Measurements from ENCODE around the gene RBM33. TPM values are rescaled to one million over a fixed set of nuclear protein-coding genes. Genes with fewer than 3 reads are reported as not detected.

RBM33 gene
- total RNA-seq, 1 donor from 2014 or later, result 79.8 TPM

DNA sequence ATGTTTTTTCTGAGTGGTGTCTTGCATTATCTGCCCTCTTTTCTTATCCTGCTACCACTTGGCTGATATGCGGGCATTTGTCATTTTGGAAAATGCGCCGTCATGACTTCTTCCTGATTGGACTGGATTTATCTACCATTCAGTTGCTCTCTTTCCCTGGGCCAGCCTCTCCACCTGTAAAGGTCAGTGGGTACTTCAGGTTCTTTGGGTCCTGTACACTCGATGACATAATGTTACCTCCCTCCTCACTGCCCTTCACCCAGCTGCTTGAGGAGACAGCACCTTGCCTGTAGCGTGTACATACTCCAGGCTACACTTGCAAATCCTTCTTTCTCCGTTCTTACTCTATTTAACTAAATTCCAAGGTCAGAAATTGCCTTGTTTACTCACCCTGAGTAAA is 83.7 kb downstream of the RBM33 start:
- H3K9me3 Mint-ChIP-seq, result no peaks in the 10 kb centered on the region
- no peak for DNase-seq (ENCODE audit: low spot score)
- H3K4me1 Mint-ChIP-seq (ENCODE audit: low read depth), result peaks cover 18% of the 10 kb centered on the region
- H3K27ac Mint-ChIP-seq, result no peak overlapping the region
- intact Hi-C loops (cut with micrococcal nuclease), result no loop called here
- no peak overlapping the region for H3K4me3 Mint-ChIP-seq (ENCODE audit: low read depth)
- H3K27me3 Mint-ChIP-seq (ENCODE audit: low read depth), result no peaks in the 10 kb centered on the region
- peaks cover 48% of the 10 kb centered on the region for H3K36me3 Mint-ChIP-seq (ENCODE audit: low read depth)

DNA sequence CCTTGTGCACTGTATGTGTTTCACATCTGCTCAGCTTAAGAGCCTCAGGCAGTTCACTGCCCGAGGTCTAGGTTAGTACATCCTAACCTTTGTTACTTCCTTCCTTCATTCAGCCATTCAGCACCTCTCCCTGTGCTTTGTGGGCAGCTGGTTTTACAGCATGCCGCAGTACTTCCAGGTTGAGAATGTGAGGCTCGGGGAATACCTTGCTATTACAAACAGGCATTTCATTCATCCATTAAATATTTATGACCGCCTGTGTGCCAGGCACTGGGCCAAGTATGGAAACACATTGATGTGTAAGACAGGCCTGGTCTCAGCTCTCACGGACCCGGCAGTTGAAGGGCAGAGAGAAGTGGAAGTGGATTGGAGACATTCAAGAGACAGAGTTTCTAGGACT is 85.4 kb downstream of the RBM33 start:
- Mint-ChIP-seq H3K4me3 (ENCODE audit: low read depth) (no peak overlapping the region), H3K4me1 (ENCODE audit: low read depth) (peaks cover 30% of the 10 kb centered on the region), H3K9me3 (no peaks in the 10 kb centered on the region), H3K27me3 (ENCODE audit: low read depth) (no peaks in the 10 kb centered on the region), H3K27ac (no peak overlapping the region), H3K36me3 (ENCODE audit: low read depth) (peaks cover 54% of the 10 kb centered on the region)
- DNase-seq (ENCODE audit: low spot score), result no peak
- intact Hi-C loops (cut with micrococcal nuclease), result loop anchor here (5.0 to 10.0 kb wide), 3 partner anchors 88 to 435 kb away; partner anchors contain the start of genes INSIG1 and RBM33

- no peak overlapping the region for H3K4me3 Mint-ChIP-seq (ENCODE audit: low read depth)
- peaks cover 65% of the 10 kb centered on the region for H3K36me3 Mint-ChIP-seq (ENCODE audit: low read depth)
- no peaks in the 10 kb centered on the region for H3K27me3 Mint-ChIP-seq (ENCODE audit: low read depth)
- no peak overlapping the region for H3K27ac Mint-ChIP-seq
- DNase-seq (ENCODE audit: low spot score), result no peak
- no peaks in the 10 kb centered on the region for H3K9me3 Mint-ChIP-seq
- intact Hi-C loops (cut with micrococcal nuclease), result loop anchor here (5.0 to 10.0 kb wide), 3 partner anchors 89 to 437 kb away; partner anchors contain the start of genes INSIG1 and RBM33
- H3K4me1 Mint-ChIP-seq (ENCODE audit: low read depth), result peaks cover 42% of the 10 kb centered on the region
Observed at GRCh38 chr7:155731380-155731779, 86.9 kb downstream of the RBM33 start.

DNA sequence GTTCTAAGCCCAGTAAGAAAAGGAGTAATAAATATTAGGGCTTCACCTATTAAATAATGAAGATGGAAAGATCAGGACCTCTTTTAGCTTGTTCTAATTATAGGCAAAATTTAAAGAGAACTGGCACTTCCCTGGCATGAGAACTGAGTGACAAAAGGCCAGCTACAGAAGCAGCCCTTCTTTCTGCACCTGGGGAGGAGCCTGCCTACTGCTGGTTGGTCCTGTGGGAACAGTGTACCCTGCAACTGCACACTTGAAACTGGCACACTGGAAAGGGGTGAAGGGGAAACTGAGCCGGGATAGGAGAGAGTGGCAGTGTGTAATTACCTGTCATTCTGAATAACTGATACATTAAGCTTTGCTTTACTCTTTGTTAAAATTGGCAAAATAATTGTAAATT is 87.4 kb downstream of the RBM33 start:
- H3K4me3 Mint-ChIP-seq (ENCODE audit: low read depth), result no peak overlapping the region
- peaks cover 66% of the 10 kb centered on the region for H3K36me3 Mint-ChIP-seq (ENCODE audit: low read depth)
- intact Hi-C loops (cut with micrococcal nuclease), result loop anchor here (5.0 to 10.0 kb wide), 3 partner anchors 90 to 437 kb away; partner anchors contain the start of genes INSIG1 and RBM33
- H3K4me1 Mint-ChIP-seq (ENCODE audit: low read depth), result peaks cover 42% of the 10 kb centered on the region
- no peak for DNase-seq (ENCODE audit: low spot score)
- H3K9me3 Mint-ChIP-seq, result no peaks in the 10 kb centered on the region
- H3K27me3 Mint-ChIP-seq (ENCODE audit: low read depth), result no peaks in the 10 kb centered on the region
- H3K27ac Mint-ChIP-seq, result no peak overlapping the region

DNA sequence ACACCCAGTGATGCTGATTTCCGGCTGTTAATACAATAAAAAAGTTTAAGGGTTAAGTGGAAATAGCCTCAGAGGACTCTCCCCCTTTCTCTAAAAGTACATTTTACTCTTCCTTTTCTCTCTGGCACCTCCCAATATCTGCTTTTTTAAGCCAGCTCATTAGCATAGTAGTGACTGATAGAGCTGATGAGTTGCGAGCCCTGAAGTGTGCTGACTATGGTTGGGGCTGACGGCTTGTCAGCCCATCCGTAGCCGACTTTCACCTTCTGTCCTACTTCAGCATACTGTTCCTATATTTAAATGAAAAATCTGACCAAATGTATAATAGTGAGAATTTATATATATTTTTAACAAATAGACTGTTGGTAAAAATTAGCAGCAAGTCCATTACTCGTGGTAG is 87.8 kb downstream of the RBM33 start:
- peaks cover 66% of the 10 kb centered on the region for H3K36me3 Mint-ChIP-seq (ENCODE audit: low read depth)
- intact Hi-C loops (cut with micrococcal nuclease), result loop anchor here (5.0 to 10.0 kb wide), 3 partner anchors 90 to 437 kb away; partner anchors contain the start of genes INSIG1 and RBM33
- peak overlapping the region; percentile 62 for H3K27ac Mint-ChIP-seq

GRCh38 chr7:155733582-155734444 is 89.4 kb downstream of the RBM33 start:
- Mint-ChIP-seq H3K4me3 (ENCODE audit: low read depth) (peak overlapping the region; percentile 3), H3K9me3 (no peaks in the 10 kb centered on the region), H3K27me3 (ENCODE audit: low read depth) (no peaks in the 10 kb centered on the region), H3K36me3 (ENCODE audit: low read depth) (peaks cover 73% of the 10 kb centered on the region), H3K4me1 (ENCODE audit: low read depth) (peaks cover 55% of the 10 kb centered on the region), H3K27ac (peak overlapping the region; percentile 72)
- DNase-seq (ENCODE audit: low spot score), result no peak
- intact Hi-C loops (cut with micrococcal nuclease), result loop anchor here (1.0 to 10.0 kb wide), 5 partner anchors 12 to 439 kb away; partner anchors contain the start of genes INSIG1 and RBM33

More for the DNA sequence above, 87.8 kb downstream of the RBM33 start:
- DNase-seq (ENCODE audit: low spot score), result no peak
- no peaks in the 10 kb centered on the region for H3K9me3 Mint-ChIP-seq
- peaks cover 45% of the 10 kb centered on the region for H3K4me1 Mint-ChIP-seq (ENCODE audit: low read depth)
- no peaks in the 10 kb centered on the region for H3K27me3 Mint-ChIP-seq (ENCODE audit: low read depth)
- no peak overlapping the region for H3K4me3 Mint-ChIP-seq (ENCODE audit: low read depth)

DNA sequence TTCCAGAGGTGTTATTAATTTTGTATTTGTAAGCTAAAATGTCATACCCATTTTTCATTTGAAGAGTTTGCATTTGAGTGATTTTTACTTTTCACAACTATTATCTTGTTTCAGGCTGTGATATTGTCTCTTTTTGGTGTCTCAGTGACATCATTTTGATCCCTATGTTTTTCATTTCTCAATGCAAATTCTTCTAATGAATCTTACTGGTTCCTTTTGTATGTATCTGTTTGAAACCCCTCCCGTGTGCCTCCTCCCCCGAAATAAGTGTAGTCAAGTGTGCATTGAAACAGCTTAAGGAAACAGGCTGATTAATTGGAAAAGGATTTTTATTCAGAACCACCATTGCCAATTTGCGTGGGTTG is 90.0 kb downstream of the RBM33 start:
- H3K4me3 Mint-ChIP-seq (ENCODE audit: low read depth), result no peak overlapping the region
- intact Hi-C loops (cut with micrococcal nuclease), result loop anchor here (1.0 to 10.0 kb wide), 5 partner anchors 12 to 440 kb away; partner anchors contain the start of genes INSIG1 and RBM33

GRCh38 chr7:155735442-155736115 is 91.1 kb downstream of the RBM33 start:
- intact Hi-C loops (cut with micrococcal nuclease), result loop anchor here (10.0 kb wide), 2 partner anchors 261 to 441 kb away; partner anchors contain the start of gene INSIG1
- Mint-ChIP-seq H3K27me3 (ENCODE audit: low read depth) (no peaks in the 10 kb centered on the region), H3K4me3 (ENCODE audit: low read depth) (no peak overlapping the region), H3K4me1 (ENCODE audit: low read depth) (peaks cover 66% of the 10 kb centered on the region), H3K36me3 (ENCODE audit: low read depth) (peaks cover 81% of the 10 kb centered on the region), H3K9me3 (no peaks in the 10 kb centered on the region), H3K27ac (peak overlapping the region; percentile 72)
- no peak for DNase-seq (ENCODE audit: low spot score)

More for the DNA sequence above, 90.0 kb downstream of the RBM33 start:
- peaks cover 56% of the 10 kb centered on the region for H3K4me1 Mint-ChIP-seq (ENCODE audit: low read depth)
- H3K27me3 Mint-ChIP-seq (ENCODE audit: low read depth), result no peaks in the 10 kb centered on the region
- peak overlapping the region; percentile 72 for H3K27ac Mint-ChIP-seq
- H3K9me3 Mint-ChIP-seq, result no peaks in the 10 kb centered on the region
- no peak for DNase-seq (ENCODE audit: low spot score)
- H3K36me3 Mint-ChIP-seq (ENCODE audit: low read depth), result peaks cover 79% of the 10 kb centered on the region

DNA sequence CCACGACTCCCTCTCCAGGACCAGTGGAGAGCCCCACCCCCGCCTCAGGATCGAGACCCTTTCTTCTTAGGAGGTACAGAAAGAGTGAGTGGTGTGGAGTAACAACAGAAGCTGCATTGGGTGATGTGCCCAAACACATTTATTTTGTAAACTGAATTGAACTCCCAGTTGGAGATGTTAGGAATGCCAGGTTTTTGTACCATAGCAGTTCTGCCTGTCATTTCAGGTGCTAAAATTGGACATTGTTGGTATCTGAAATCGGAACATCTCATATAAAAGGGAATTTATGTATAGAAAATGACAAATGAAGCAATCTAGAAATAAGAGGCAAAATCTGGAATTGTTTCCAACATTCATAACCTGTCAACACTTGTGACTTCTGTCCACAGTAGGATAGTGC is 93.1 kb downstream of the RBM33 start:
- no peak for DNase-seq (ENCODE audit: low spot score)
- Mint-ChIP-seq H3K27ac (no peak overlapping the region), H3K36me3 (ENCODE audit: low read depth) (peaks cover 87% of the 10 kb centered on the region), H3K4me3 (ENCODE audit: low read depth) (no peak overlapping the region), H3K4me1 (ENCODE audit: low read depth) (peaks cover 76% of the 10 kb centered on the region), H3K27me3 (ENCODE audit: low read depth) (no peaks in the 10 kb centered on the region), H3K9me3 (no peaks in the 10 kb centered on the region)
- intact Hi-C loops (cut with micrococcal nuclease), result loop anchor here (10.0 kb wide), 2 partner anchors 263 to 443 kb away; partner anchors contain the start of gene INSIG1

- Mint-ChIP-seq H3K4me1 (ENCODE audit: low read depth) (peaks cover 76% of the 10 kb centered on the region), H3K27me3 (ENCODE audit: low read depth) (no peaks in the 10 kb centered on the region), H3K9me3 (no peaks in the 10 kb centered on the region), H3K4me3 (ENCODE audit: low read depth) (no peak overlapping the region), H3K27ac (no peak overlapping the region), H3K36me3 (ENCODE audit: low read depth) (peaks cover 87% of the 10 kb centered on the region)
- intact Hi-C loops (cut with micrococcal nuclease), result loop anchor here (1.0 to 10.0 kb wide), 4 partner anchors 27 to 443 kb away; partner anchors contain the start of gene INSIG1
- DNase-seq (ENCODE audit: low spot score), result no peak
Observed at GRCh38 chr7:155738104-155738503, 93.6 kb downstream of the RBM33 start.

- H3K9me3 Mint-ChIP-seq, result no peaks in the 10 kb centered on the region
- intact Hi-C loops (cut with micrococcal nuclease), result loop anchor here (1.0 to 10.0 kb wide), 5 partner anchors 26 to 444 kb away; partner anchors contain the start of gene INSIG1
- H3K27me3 Mint-ChIP-seq (ENCODE audit: low read depth), result no peaks in the 10 kb centered on the region
- DNase-seq (ENCODE audit: low spot score), result peak; percentile 46
- H3K4me3 Mint-ChIP-seq (ENCODE audit: low read depth), result peak overlapping the region; percentile 51
- H3K4me1 Mint-ChIP-seq (ENCODE audit: low read depth), result peaks cover 74% of the 10 kb centered on the region
- H3K27ac Mint-ChIP-seq, result peak overlapping the region; percentile 78
- peaks cover 88% of the 10 kb centered on the region for H3K36me3 Mint-ChIP-seq (ENCODE audit: low read depth)
Observed at GRCh38 chr7:155738652-155739537, 94.4 kb downstream of the RBM33 start.
